ENCODE measurements around the gene OR6K3. TPM values are rescaled to one million over a fixed set of nuclear protein-coding genes. Genes with fewer than 3 reads are reported as not detected.

OR6K3 gene
- total and polyA plus RNA-seq, 8 donors = not detected

GRCh38 chr1:158675563-158676323 lies 44.8 kb downstream of the OR6K3 start:
- intact Hi-C loops (cut with DNase I; ENCODE audit: low total_unique reads) = no loop called here
- no peaks in the 10 kb centered on the region for H3K36me3 ChIP-seq
- no peak overlapping the region for H3K4me3 ChIP-seq
- H3K9me3 ChIP-seq = no peaks in the 10 kb centered on the region
- DNase-seq = no peak
- TF ChIP-seq POLR2AphosphoS5 (IDR thresholded peaks at IDR 0.05) (no peak), EP300 (IDR thresholded peaks at IDR 0.05) (no peak), POLR2A (IDR thresholded peaks at IDR 0.05) (no peak), CTCF (IDR thresholded peaks at IDR 0.05) (no peak)
- H3K4me1 ChIP-seq = no peaks in the 10 kb centered on the region
- WGBS, 5 donors = 24 to 51% (median 36%) methylated on average over 4 of the region's 4 CpGs
- no peak overlapping the region for H3K27ac ChIP-seq
- H3K27me3 ChIP-seq = peaks cover 0 to 7% (median 0%) of the 10 kb centered on the region in 3 donors

GRCh38 chr1:158674302-158674701 lies 46.2 kb downstream of the OR6K3 start:
- Histone ChIP-seq H3K36me3 (no peaks in the 10 kb centered on the region), H3K4me3 (no peak overlapping the region), H3K9me3 (no peaks in the 10 kb centered on the region), H3K27ac (no peak overlapping the region), H3K4me1 (no peaks in the 10 kb centered on the region), H3K27me3 (peaks cover 0 to 7% (median 0%) of the 10 kb centered on the region in 3 donors)
- intact Hi-C loops (cut with DNase I; ENCODE audit: low total_unique reads) = no loop called here
- 88 to 90% (median 89%) methylated on average over 7 of the region's 7 CpGs for WGBS, 5 donors
- TF ChIP-seq POLR2A (IDR thresholded peaks at IDR 0.05) = no peak
- no peak for TF ChIP-seq POLR2AphosphoS5 (IDR thresholded peaks at IDR 0.05)
- no peak for TF ChIP-seq EP300 (IDR thresholded peaks at IDR 0.05)
- no peak for TF ChIP-seq CTCF (IDR thresholded peaks at IDR 0.05)
- no peak for DNase-seq

Other genes starting within 250 kb of the OR6K3 start
- gene OR10R2, start 248.5 kb downstream of the OR6K3 start, total RNA-seq = not detected
- not detected for gene OR10R2, start 248.5 kb downstream of the OR6K3 start, polyA plus RNA-seq
- not detected for gene OR6Y1, start 166.3 kb downstream of the OR6K3 start, total RNA-seq
- not detected for gene OR6Y1, start 166.3 kb downstream of the OR6K3 start, polyA plus RNA-seq
- gene OR6P1, start 150.1 kb downstream of the OR6K3 start, total RNA-seq = not detected
- gene OR6P1, start 150.1 kb downstream of the OR6K3 start, polyA plus RNA-seq = not detected
- gene OR10X1, start 140.8 kb downstream of the OR6K3 start, total RNA-seq = not detected
- not detected for gene OR10X1, start 140.8 kb downstream of the OR6K3 start, polyA plus RNA-seq
- gene OR10Z1, start 115.5 kb downstream of the OR6K3 start, total RNA-seq = not detected
- gene OR10Z1, start 115.5 kb downstream of the OR6K3 start, polyA plus RNA-seq = not detected
- 1 to 10 TPM in 1 of 5 donors, not detected in 4; 3.3 TPM for gene SPTA1, start 34.0 kb downstream of the OR6K3 start, total RNA-seq
- not detected for gene SPTA1, start 34.0 kb downstream of the OR6K3 start, polyA plus RNA-seq
- not detected for gene OR6K2, start 20.1 kb downstream of the OR6K3 start, total RNA-seq
- gene OR6K2, start 20.1 kb downstream of the OR6K3 start, polyA plus RNA-seq = not detected
- not detected for gene OR6K6, start 34.0 kb upstream of the OR6K3 start, total RNA-seq
- not detected for gene OR6K6, start 34.0 kb upstream of the OR6K3 start, polyA plus RNA-seq
- not detected for gene OR6N1, start 51.5 kb upstream of the OR6K3 start, total RNA-seq
- gene OR6N1, start 51.5 kb upstream of the OR6K3 start, polyA plus RNA-seq = not detected
- not detected for gene OR6N2, start 60.5 kb upstream of the OR6K3 start, total RNA-seq
- not detected for gene OR6N2, start 60.5 kb upstream of the OR6K3 start, polyA plus RNA-seq
- 10 to 100 TPM in 1 of 5 donors, 1 to 10 TPM in 2, under 1 TPM in 1, not detected in 1; 0.29 to 11.1 (median 5.3) TPM for gene MNDA, start 110.6 kb upstream of the OR6K3 start, total RNA-seq
- gene MNDA, start 110.6 kb upstream of the OR6K3 start, polyA plus RNA-seq = 1 to 10 TPM; 1.3 to 5.0 (median 2.3) TPM
- 10 to 100 TPM in 1 of 5 donors, 1 to 10 TPM in 3, not detected in 1; 2.3 to 79.9 (median 3.4) TPM for gene PYHIN1, start 210.8 kb upstream of the OR6K3 start, total RNA-seq
- gene PYHIN1, start 210.8 kb upstream of the OR6K3 start, polyA plus RNA-seq = under 1 TPM; 0.25 to 0.61 (median 0.25) TPM

Measured in stomach (tissue), 9 donors.